Gastrocnemius medialis (tissue), 4 donors: ENCODE results near the gene NRF1.

Experiments
- POLR2A ChIP-seq, 2 donors: fragments of 450-650 bp; IDR thresholded peaks; one replicate each; pipeline ENCODE4 v1.6.1; 2017; ENCODE audit warnings: antibody characterized with exemption in 2 of 2, mild to moderate bottlenecking in 2 of 2, moderate library complexity in 2 of 2
- TF ChIP-seq, protein P1 (sequence below), 5 experiments: fragments of 450-650 bp in 3 of 5; fragments of 200-600 bp in 2 of 5; sonication (generic) in 2 of 5; IDR thresholded peaks in 4 of 5; conservative IDR thresholded peaks in 1 of 5; 1 replicate in 4 of 5; 2 replicates in 1 of 5; pipeline ENCODE4 v1.5.1; 2016 to 2019; ENCODE audit warnings: antibody characterized with exemption in 5 of 5, mild to moderate bottlenecking in 3 of 5, moderate library complexity in 3 of 5

DNA sequence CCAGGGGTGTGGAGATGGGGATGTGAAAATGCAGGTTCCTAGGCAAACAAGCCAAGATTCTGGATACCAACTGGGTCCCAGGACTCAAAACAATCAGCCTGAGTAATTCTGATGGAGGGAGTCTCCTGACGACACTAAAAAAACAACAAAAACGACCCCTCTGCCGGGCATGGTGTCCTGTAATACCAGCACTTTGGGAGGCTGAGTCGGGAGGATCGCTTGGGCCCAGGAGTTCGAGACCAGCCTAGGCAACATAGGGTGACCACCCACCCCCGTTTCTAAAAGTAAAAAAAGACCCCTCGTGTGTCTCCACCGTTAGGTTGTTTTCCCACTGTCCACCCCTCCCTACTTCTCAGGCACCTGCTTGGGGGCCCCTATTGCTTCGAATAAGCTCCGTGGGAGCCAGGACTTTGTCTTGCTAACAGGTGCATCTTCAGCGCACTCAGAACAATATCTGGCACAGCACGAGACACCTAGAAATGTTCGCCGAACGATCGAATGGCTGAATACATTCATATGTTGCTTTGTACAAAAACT, 743 bp upstream of the NRF1 start:
- TF ChIP-seq, protein P1, sequence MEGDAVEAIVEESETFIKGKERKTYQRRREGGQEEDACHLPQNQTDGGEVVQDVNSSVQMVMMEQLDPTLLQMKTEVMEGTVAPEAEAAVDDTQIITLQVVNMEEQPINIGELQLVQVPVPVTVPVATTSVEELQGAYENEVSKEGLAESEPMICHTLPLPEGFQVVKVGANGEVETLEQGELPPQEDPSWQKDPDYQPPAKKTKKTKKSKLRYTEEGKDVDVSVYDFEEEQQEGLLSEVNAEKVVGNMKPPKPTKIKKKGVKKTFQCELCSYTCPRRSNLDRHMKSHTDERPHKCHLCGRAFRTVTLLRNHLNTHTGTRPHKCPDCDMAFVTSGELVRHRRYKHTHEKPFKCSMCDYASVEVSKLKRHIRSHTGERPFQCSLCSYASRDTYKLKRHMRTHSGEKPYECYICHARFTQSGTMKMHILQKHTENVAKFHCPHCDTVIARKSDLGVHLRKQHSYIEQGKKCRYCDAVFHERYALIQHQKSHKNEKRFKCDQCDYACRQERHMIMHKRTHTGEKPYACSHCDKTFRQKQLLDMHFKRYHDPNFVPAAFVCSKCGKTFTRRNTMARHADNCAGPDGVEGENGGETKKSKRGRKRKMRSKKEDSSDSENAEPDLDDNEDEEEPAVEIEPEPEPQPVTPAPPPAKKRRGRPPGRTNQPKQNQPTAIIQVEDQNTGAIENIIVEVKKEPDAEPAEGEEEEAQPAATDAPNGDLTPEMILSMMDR (IDR thresholded peaks at IDR 0.05 in 4 of 5, conservative IDR thresholded peaks at IDR 0.05 in 1 of 5) = no peak
- TF ChIP-seq POLR2A (IDR thresholded peaks at IDR 0.05) = no peak
